SK-N-DZ (cell line): ENCODE results near the gene CYP1A2.

Experiments used
- DNase-seq: peaks from one replicate; pipeline ENCODE4 v3.0.0-alpha.2; 2015; ENCODE audit warnings: low spot score
- small RNA-seq, 2 experiments: library from RNA; depleted of rRNA; stranded (forward); fragments of <200 nt; gene quantifications; one replicate each; pipeline ENCODE3, GENCODE V24; 2014

Gene CYP1A2

GRCh38 chr15:74802862-74803447 is 54.3 kb downstream of the CYP1A2 start:
- no peak for DNase-seq

DNA sequence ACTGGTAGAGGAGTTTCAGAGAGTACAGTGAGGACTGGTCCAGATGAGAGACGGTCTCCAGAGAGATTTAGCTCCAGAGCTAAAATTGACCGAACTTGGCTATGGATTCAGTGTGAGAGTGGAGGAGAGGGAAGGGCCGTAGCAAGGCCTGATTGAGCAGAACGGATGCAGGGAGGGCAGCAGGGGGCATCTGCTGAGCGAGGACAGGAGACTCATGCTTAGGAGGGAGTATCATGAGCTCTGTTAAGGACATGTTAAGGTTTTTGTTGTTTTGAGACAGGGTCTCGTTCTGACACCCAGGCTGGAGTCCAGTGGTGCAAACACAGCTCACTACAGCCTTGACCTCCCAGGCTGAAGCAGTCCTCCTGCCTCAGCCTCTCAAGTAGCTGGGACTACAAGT is 56.3 kb downstream of the CYP1A2 start:
- DNase-seq = no peak

Small RNAs within 50 kb of the gene (small RNA-seq; reads per million reads assigned to genes)
- gene MIR4513 = 0 reads per million in 2 experiments
